Measurements from ENCODE around the gene ICOS.

- TF ChIP-seq GABPA (IDR thresholded peaks at IDR 0.05; ENCODE audit: borderline replicate concordance, insufficient read depth, low read length) = no peak
- TF ChIP-seq, protein P1, sequence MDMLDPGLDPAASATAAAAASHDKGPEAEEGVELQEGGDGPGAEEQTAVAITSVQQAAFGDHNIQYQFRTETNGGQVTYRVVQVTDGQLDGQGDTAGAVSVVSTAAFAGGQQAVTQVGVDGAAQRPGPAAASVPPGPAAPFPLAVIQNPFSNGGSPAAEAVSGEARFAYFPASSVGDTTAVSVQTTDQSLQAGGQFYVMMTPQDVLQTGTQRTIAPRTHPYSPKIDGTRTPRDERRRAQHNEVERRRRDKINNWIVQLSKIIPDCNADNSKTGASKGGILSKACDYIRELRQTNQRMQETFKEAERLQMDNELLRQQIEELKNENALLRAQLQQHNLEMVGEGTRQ (IDR thresholded peaks at IDR 0.05; ENCODE audit: low read length) = no peak
- no peak for TF ChIP-seq CTCF (IDR thresholded peaks at IDR 0.05; ENCODE audit: control extremely low read depth in 1 of 3, insufficient read depth in 1 of 3, low read depth in 1 of 3, low read length in 3 of 3)
- TF ChIP-seq SUZ12 (IDR thresholded peaks at IDR 0.05; ENCODE audit: low read length) = no peak
- no peak for TF ChIP-seq POLR2AphosphoS5 (IDR thresholded peaks at IDR 0.05; ENCODE audit: low read depth, low read length)
- TF ChIP-seq YY1 (IDR thresholded peaks at IDR 0.05; ENCODE audit: low read depth, low read length) = no peak
Observed at GRCh38 chr2:203887677-203888076, 48.9 kb upstream of the ICOS start.

Measured in H1 (cell line).